ENCODE measurements around the gene MAP4K5.

Gene MAP4K5

GRCh38 chr14:50402965-50403364, 129.4 kb downstream of the MAP4K5 start:
- Mint-ChIP-seq H3K27ac (no peak overlapping the region), H3K4me3 (no peak overlapping the region), H3K36me3 (ENCODE audit: low read depth) (peaks cover 15% of the 10 kb centered on the region), H3K9me3 (peaks cover 6% of the 10 kb centered on the region), H3K4me1 (peaks cover 20% of the 10 kb centered on the region), H3K27me3 (ENCODE audit: low read depth) (peaks cover 4% of the 10 kb centered on the region)
- TF ChIP-seq, protein P1, sequence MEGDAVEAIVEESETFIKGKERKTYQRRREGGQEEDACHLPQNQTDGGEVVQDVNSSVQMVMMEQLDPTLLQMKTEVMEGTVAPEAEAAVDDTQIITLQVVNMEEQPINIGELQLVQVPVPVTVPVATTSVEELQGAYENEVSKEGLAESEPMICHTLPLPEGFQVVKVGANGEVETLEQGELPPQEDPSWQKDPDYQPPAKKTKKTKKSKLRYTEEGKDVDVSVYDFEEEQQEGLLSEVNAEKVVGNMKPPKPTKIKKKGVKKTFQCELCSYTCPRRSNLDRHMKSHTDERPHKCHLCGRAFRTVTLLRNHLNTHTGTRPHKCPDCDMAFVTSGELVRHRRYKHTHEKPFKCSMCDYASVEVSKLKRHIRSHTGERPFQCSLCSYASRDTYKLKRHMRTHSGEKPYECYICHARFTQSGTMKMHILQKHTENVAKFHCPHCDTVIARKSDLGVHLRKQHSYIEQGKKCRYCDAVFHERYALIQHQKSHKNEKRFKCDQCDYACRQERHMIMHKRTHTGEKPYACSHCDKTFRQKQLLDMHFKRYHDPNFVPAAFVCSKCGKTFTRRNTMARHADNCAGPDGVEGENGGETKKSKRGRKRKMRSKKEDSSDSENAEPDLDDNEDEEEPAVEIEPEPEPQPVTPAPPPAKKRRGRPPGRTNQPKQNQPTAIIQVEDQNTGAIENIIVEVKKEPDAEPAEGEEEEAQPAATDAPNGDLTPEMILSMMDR (IDR thresholded peaks at IDR 0.05; ENCODE audit: unreplicated experiment in 3 of 3): no peak

DNA sequence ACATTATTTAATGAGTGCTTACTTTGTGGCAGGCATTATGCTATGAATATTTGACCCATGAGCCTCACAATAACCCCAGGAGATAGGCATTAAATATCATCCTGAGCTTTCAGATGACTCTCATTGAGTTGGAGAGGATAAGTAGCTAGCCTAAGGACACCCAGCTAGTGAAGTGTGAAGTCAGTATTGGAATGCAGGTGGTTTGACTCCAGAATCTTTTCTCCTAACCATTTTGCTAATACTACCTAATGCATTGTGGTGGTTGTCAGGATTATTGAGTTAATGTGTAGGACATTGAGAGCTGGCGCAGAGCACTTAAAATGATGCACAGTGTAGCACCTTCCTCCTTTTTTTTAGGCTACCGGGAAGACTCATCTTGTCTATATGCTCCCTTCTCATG, 131.9 kb downstream of the MAP4K5 start:
- Mint-ChIP-seq H3K27ac (peak overlapping the region in 1 of 3 experiments; percentile 51), H3K27me3 (ENCODE audit: low read depth) (peaks cover 8% of the 10 kb centered on the region), H3K9me3 (no peaks in the 10 kb centered on the region), H3K4me3 (no peak overlapping the region), H3K4me1 (peaks cover 31% of the 10 kb centered on the region), H3K36me3 (ENCODE audit: low read depth) (no peaks in the 10 kb centered on the region)
- TF ChIP-seq, protein P1 (IDR thresholded peaks at IDR 0.05; ENCODE audit: unreplicated experiment in 3 of 3): no peak

DNA sequence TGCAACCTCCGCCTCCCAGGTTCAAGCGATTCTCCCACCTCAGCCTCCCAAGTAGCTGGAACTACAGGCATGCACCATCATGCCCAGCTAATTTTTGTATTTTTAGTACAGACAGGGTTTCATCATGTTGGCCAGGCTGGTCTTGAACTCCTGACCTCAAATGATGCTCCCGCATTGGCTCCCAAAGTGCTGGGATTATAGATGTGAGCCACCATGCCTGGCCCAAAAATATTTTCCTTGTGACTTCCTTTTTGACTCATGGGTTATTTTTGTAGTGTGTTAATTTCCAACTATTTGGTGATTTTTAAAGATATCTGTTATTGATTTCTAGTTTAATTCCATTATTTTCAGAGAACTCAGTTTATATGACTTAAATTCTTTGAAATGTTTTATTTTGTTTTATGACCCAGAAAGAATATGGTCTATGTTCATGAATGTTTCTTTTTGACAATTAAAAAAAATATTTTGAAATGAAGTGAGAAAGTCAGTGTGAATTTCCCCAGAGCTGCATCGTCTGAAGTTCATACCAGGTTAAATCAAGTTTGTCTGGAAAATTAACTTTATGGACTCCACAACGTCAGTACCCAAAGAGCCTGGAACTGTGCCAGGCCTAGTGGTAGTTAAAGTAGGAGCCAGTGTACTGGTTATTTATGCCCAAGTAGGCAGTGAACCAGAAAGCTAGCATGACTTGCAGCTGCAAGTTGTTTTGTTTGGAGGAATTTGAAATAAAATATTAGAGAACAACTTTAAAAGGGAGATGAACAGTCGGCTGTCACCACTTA, 132.9 kb downstream of the MAP4K5 start:
- H3K9me3 Mint-ChIP-seq: no peaks in the 10 kb centered on the region
- H3K27me3 Mint-ChIP-seq (ENCODE audit: low read depth): peaks cover 8% of the 10 kb centered on the region
- H3K36me3 Mint-ChIP-seq (ENCODE audit: low read depth): no peaks in the 10 kb centered on the region
- H3K4me1 Mint-ChIP-seq: peaks cover 31% of the 10 kb centered on the region
- H3K27ac Mint-ChIP-seq: peak overlapping the region; percentile 28 to 51 (median 41)
- TF ChIP-seq, protein P1 (IDR thresholded peaks at IDR 0.05; ENCODE audit: unreplicated experiment in 3 of 3): no peak
- H3K4me3 Mint-ChIP-seq: peak overlapping the region; percentile 32 to 54 (median 41)

GRCh38 chr14:50398189-50398580, 134.2 kb downstream of the MAP4K5 start:
- Mint-ChIP-seq H3K4me3 (peak overlapping the region; percentile 18 to 88 (median 66)), H3K4me1 (peaks cover 31% of the 10 kb centered on the region), H3K36me3 (ENCODE audit: low read depth) (no peaks in the 10 kb centered on the region), H3K9me3 (no peaks in the 10 kb centered on the region), H3K27ac (peak overlapping the region in 1 of 3 experiments; percentile 90), H3K27me3 (ENCODE audit: low read depth) (peaks cover 8% of the 10 kb centered on the region)
- TF ChIP-seq, protein P1 (IDR thresholded peaks at IDR 0.05; ENCODE audit: unreplicated experiment in 3 of 3): no peak

GRCh38 chr14:50397390-50398188, 134.8 kb downstream of the MAP4K5 start:
- TF ChIP-seq, protein P1 (IDR thresholded peaks at IDR 0.05; ENCODE audit: unreplicated experiment in 3 of 3): no peak
- peak overlapping the region; percentile 71 to 91 (median 90) for H3K27ac Mint-ChIP-seq
- peaks cover 8% of the 10 kb centered on the region for H3K27me3 Mint-ChIP-seq (ENCODE audit: low read depth)
- H3K4me1 Mint-ChIP-seq: peaks cover 31% of the 10 kb centered on the region
- H3K36me3 Mint-ChIP-seq (ENCODE audit: low read depth): no peaks in the 10 kb centered on the region
- no peaks in the 10 kb centered on the region for H3K9me3 Mint-ChIP-seq
- peak overlapping the region; percentile 81 to 88 (median 84) for H3K4me3 Mint-ChIP-seq

Data from nephron (organoid).